IPS-18c (cell line): ENCODE data around the gene PRG2.

ENCODE experiments used
- H3K4me3 ChIP-seq: 2 replicates; pipeline ENCODE4 v1.7.0; 2013; ENCODE audit warnings: low read depth, mild to moderate bottlenecking, low read length, moderate library complexity; ENCODE audit not compliant: insufficient read depth
- H3K9me3 ChIP-seq: one replicate; pipeline ENCODE4 v1.6.1; 2013; ENCODE audit warnings: mild to moderate bottlenecking, low read length, moderate library complexity; ENCODE audit not compliant: control insufficient read depth, insufficient read depth

PRG2 gene

GRCh38 chr11:57424137-57424791 is 33.8 kb upstream of the PRG2 start:
- H3K4me3 ChIP-seq = no peak overlapping the region
- H3K9me3 ChIP-seq = peaks cover 2% of the 10 kb centered on the region

GRCh38 chr11:57422669-57423068 is 32.2 kb upstream of the PRG2 start:
- H3K4me3 ChIP-seq = no peak overlapping the region

GRCh38 chr11:57421805-57422204 is 31.4 kb upstream of the PRG2 start:
- Histone ChIP-seq H3K4me3 (no peak overlapping the region), H3K9me3 (peaks cover 2% of the 10 kb centered on the region)

More at GRCh38 chr11:57422669-57423068, 32.2 kb upstream of the PRG2 start:
- peaks cover 2% of the 10 kb centered on the region for H3K9me3 ChIP-seq

DNA sequence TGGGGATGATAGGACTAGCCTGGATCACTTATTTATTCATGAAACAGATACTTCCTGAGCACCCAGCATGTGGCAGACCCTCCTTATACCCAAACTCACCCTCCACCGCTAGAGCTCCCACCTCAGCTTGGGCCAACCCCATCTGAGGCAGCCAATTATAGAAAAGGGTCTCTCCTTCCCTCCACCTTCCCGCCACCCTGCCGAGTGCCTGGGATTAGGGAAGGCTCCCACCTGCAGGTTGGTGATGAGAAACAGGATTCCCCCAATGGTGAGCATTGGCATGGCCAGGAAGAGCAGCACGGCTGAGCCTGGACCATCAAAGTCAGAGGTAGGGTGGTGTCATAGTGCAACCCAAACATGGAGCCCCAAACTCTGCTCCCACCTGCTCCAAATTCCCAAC is 30.6 kb upstream of the PRG2 start:
- no peak overlapping the region for H3K4me3 ChIP-seq
- H3K9me3 ChIP-seq = peaks cover 2% of the 10 kb centered on the region

DNA sequence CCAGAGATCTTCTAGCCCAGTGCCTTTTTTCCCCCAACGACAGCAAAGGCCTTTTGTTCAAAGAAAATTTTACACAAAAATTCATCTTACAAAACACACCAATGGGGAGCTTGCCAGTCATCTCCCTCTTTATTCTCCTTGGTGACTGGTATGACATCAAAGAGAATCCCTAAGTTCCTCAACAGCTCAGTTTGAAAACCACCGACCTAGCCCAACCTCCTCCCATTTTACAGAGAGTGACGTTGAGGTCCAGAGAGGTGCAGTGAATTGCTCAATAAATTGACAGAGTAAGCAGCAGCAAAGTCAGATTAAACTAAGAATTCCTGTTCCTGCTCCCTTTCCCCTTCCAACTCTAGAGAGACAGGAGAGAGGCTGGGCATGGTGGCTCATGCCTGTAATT is 28.7 kb upstream of the PRG2 start:
- no peak overlapping the region for H3K4me3 ChIP-seq

GRCh38 chr11:57418131-57418530 is 27.7 kb upstream of the PRG2 start:
- Histone ChIP-seq H3K4me3 (no peak overlapping the region), H3K9me3 (no peaks in the 10 kb centered on the region)

More for the DNA sequence above, 28.7 kb upstream of the PRG2 start:
- no peaks in the 10 kb centered on the region for H3K9me3 ChIP-seq

GRCh38 chr11:57417056-57417455 is 26.6 kb upstream of the PRG2 start:
- no peak overlapping the region for H3K4me3 ChIP-seq
- H3K9me3 ChIP-seq = no peaks in the 10 kb centered on the region

GRCh38 chr11:57416436-57416835 is 26.0 kb upstream of the PRG2 start:
- H3K4me3 ChIP-seq = no peak overlapping the region
- no peaks in the 10 kb centered on the region for H3K9me3 ChIP-seq

GRCh38 chr11:57414612-57415212 is 24.3 kb upstream of the PRG2 start:
- H3K9me3 ChIP-seq = no peaks in the 10 kb centered on the region
- no peak overlapping the region for H3K4me3 ChIP-seq

- Histone ChIP-seq H3K9me3 (no peaks in the 10 kb centered on the region), H3K4me3 (no peak overlapping the region)
Observed at GRCh38 chr11:57413681-57414080, 23.2 kb upstream of the PRG2 start.

DNA sequence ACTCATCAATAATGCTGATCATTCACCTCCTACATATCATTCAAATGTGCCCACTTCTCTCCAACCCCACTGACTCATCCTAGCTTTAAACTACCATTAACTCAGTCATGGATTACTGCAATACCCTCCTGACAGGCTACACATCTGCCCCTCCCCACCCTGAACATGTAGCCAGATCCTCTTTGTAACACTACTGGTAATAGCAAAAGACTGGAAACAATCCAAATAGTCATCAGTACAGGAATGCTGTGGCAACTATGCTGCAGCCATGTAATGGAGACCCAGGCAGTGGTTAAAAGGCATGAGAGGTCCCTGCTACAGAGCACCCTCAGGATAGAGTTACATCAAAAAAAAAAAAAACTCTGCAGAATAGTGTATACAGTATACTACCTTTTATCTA is 19.8 kb upstream of the PRG2 start:
- no peak overlapping the region for H3K4me3 ChIP-seq
- no peaks in the 10 kb centered on the region for H3K9me3 ChIP-seq

DNA sequence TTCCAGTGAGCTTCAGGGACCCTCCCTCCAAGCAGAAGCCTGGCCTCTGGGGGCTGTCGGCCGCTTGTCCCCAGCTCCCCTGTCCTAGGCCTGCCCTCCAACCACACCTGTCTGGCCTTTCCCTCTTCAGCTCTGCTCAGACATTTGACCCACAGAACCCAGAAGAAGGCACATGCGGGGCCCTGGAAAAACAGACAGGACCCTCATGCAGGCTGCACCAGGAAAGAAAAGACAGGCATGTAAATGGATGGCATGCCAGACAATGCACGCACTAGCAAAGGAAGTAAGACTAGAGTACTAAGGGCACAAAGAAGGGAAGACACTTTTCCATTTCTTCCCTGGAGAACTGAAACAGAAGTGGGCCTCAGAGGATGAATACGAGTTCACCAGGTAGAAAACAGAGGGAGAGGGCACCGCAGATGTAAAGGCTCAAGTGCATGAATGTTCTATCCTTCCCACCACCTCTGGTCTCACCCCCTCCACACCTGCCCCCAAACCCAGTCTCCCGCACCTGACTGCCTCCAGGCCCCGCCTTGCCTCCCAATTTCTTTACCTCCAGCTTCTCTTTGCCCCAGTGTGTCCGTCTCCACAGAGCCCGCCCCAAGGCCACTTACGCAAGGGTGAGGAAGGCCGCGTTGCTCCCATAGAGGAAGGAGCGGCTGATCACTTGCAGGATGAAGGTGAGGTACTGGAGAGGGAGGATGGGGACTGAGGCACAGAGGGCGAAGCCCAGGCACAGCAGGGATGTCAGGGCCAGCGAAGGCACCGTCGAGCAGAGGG is 19.1 kb upstream of the PRG2 start:
- Histone ChIP-seq H3K4me3 (no peak overlapping the region), H3K9me3 (no peaks in the 10 kb centered on the region)

- Histone ChIP-seq H3K9me3 (no peaks in the 10 kb centered on the region), H3K4me3 (no peak overlapping the region)
Observed at GRCh38 chr11:57408771-57409170, 18.3 kb upstream of the PRG2 start.

- no peaks in the 10 kb centered on the region for H3K9me3 ChIP-seq
- H3K4me3 ChIP-seq = no peak overlapping the region
Observed at GRCh38 chr11:57407941-57408475, 17.6 kb upstream of the PRG2 start.

DNA sequence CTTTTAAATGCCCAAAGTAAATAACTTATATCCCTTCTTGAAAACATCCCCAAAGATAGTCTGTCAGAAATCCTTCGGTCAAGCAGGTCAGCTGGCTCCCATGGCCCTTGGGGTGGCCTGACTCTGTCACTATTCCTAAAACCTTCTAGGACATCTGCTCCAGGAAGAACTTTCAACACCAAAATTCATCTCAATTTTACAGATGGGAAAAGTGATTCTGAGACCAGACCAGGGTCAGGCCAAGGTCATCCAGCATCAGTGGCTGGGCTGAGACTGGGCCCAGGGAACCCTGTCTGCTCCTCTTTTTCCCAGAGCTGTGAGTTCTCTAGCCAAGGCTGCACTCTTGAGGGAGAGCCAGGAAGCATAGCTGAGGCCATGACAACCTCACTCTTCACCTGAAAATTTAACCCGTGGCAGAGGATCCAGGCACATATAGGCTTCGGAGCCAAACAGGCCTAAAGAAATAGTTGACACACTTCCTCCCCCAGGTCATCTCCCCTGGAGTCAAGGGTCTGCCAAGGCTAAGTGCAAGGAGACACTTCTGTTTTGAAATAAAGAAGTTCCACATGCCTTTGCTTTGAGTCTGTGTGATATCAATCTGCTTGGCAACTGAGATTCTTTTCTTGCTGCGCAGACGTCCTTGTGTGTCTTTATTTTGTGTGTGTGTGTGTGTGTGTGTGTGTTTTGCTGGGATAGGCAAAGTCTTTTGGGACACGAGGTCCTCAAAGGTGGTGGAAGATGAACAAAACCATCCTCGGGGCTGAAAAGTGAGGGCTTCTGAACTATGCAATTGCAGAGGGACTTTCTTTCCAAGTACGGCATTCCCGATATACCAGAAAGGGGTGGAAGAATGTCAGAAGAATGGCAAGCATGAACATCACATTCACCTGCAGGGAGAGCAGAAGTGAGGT is 16.8 kb upstream of the PRG2 start:
- no peak overlapping the region for H3K4me3 ChIP-seq
- H3K9me3 ChIP-seq = no peaks in the 10 kb centered on the region

DNA sequence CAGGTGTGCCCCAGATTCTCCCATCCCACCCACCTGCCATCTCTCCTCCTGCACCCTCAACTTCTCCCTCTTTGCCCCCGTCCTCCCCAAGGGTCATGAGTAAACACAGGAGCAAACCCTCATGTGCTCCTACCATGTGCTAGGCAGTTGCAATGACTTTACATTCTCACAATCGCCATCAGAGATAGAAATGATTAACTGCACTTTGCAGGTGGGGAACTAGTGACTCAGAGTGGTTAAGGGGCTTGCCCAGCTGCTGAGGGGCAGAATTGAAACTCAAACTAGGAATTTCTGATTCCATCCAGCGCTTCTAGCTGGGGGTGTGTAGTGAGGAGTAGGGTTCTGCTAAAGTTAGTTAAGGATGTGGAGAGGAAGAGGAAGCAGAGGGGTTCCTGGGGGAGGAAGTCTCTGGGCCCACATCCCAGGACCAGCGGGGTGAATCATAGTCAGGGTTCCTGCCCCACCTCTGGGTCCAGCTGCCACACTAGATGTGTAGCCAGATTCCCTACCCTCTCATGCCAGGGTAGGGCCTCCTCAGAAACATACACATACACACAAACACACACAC is 16.0 kb upstream of the PRG2 start:
- Histone ChIP-seq H3K9me3 (no peaks in the 10 kb centered on the region), H3K4me3 (no peak overlapping the region)
